Endothelial cell of umbilical vein (primary cell): ENCODE data around the gene PLEKHM2. TPM values are rescaled to one million over a fixed set of nuclear protein-coding genes. Genes with fewer than 3 reads are reported as not detected.

Experiments
- BruUV-seq: library from RNA; stranded (reverse); fragments of 400-500 nt; replicated peaks from 2 replicates; lab custom pipeline; 2021; lab: Mats Ljungman, UMichigan
- CTCF ChIA-PET: fragments of 300-600, 350-600 bp; sonication (Branson Sonifier 250); formaldehyde crosslinking; loops from one replicate; lab custom pipeline; 2021; ENCODE audit warnings: antibody characterized with exemption, inconsistent platforms; lab: Charles Lee
- POLR2A ChIA-PET: fragments of 300-600, 350-600 bp; sonication (Branson Sonifier 250); formaldehyde crosslinking; loops from one replicate; lab custom pipeline; 2021; ENCODE audit warnings: antibody characterized with exemption, inconsistent platforms; lab: Charles Lee
- DNase-seq: peaks from one replicate; pipeline ENCODE4 v3.0.0-alpha.2; 2011; ENCODE audit warnings: low read depth, low spot score
- FAIRE-seq: peaks from 2 replicates; lab custom pipeline; 2011; peaks lifted over from hg19 to GRCh38; lab: Jason Lieb, UNC
- H2AFZ ChIP-seq: 2 replicates; pipeline ENCODE4 v1.6.0; 2012; ENCODE audit warnings: low read depth, low read length, control low read depth, inconsistent platforms
- H3K27ac ChIP-seq: 2 replicates; pipeline ENCODE4 v1.5.1; 2011; ENCODE audit warnings: low read depth, mild to moderate bottlenecking, control low read depth, low read length, moderate library complexity; ENCODE audit not compliant: insufficient read depth
- H3K27me3 ChIP-seq, 2 experiments: 2 replicates each; pipeline versions ENCODE4 v1.6.0 to v1.6.1; 2011; ENCODE audit warnings: low read length in 2 of 2, mixed read lengths in 1 of 2; ENCODE audit not compliant: control insufficient read depth in 2 of 2, insufficient read depth in 2 of 2
- H3K36me3 ChIP-seq, 2 experiments: 2 replicates in 1 of 2; 3 replicates in 1 of 2; pipeline ENCODE4 v1.5.1; 2011; ENCODE audit warnings: low read length in 2 of 2, mild to moderate bottlenecking in 1 of 2, moderate library complexity in 1 of 2; ENCODE audit not compliant: control insufficient read depth in 2 of 2, insufficient read depth in 2 of 2; ENCODE audit errors: extremely low read depth in 1 of 2
- H3K4me1 ChIP-seq: 3 replicates; pipeline ENCODE4 v1.5.1; 2011; ENCODE audit warnings: mild to moderate bottlenecking, low read length; ENCODE audit not compliant: control insufficient read depth, insufficient read depth; ENCODE audit errors: extremely low read depth
- H3K4me2 ChIP-seq: 2 replicates; pipeline ENCODE4 v1.6.1; 2011; ENCODE audit warnings: low read length, control low read depth, mixed read lengths; ENCODE audit not compliant: insufficient read depth
- H3K4me3 ChIP-seq, 3 experiments: fragments of 200-600 bp in 1 of 3; sonication (generic), shearing (Covaris generic) in 1 of 3; replicated peaks in 1 of 3; 2 replicates each; pipeline ENCODE4 v1.5.1; 2011 to 2016; ENCODE audit warnings: control low read depth in 3 of 3, low read length in 3 of 3, mild to moderate bottlenecking in 2 of 3, inconsistent platforms in 1 of 3, low read depth in 1 of 3, moderate library complexity in 1 of 3; ENCODE audit not compliant: insufficient read depth in 1 of 3
- H3K79me2 ChIP-seq: 2 replicates; pipeline ENCODE4 v1.6.0; 2012; ENCODE audit warnings: low read length, inconsistent platforms; ENCODE audit not compliant: control insufficient read depth, insufficient read depth
- H3K9ac ChIP-seq: replicated peaks from 2 replicates; pipeline ENCODE3; 2011; ENCODE audit warnings: low read length, control low read depth; ENCODE audit not compliant: insufficient read depth; ENCODE audit errors: extremely low read depth
- H3K9me1 ChIP-seq: replicated peaks from 3 replicates; pipeline ENCODE4 v1.6.0; 2011; ENCODE audit warnings: mild to moderate bottlenecking, low read length; ENCODE audit not compliant: control insufficient read depth, insufficient read depth; ENCODE audit errors: extremely low read depth
- H3K9me3 ChIP-seq: replicated peaks from 2 replicates; pipeline ENCODE4 v1.5.1; 2012; ENCODE audit warnings: low read length, inconsistent platforms; ENCODE audit not compliant: control insufficient read depth, insufficient read depth
- H4K20me1 ChIP-seq: replicated peaks from 2 replicates; pipeline ENCODE3; 2011; ENCODE audit warnings: mild to moderate bottlenecking, low read length; ENCODE audit not compliant: control insufficient read depth, insufficient read depth; ENCODE audit errors: extremely low read depth
- CTCF ChIP-seq, 2 donors: IDR thresholded peaks; 1 replicate in 1 of 2; 2 replicates in 1 of 2; pipeline ENCODE4 v1.5.1; 2011; ENCODE audit warnings: low read length in 2 of 2, mild to moderate bottlenecking in 2 of 2, moderate library complexity in 2 of 2, control low read depth in 1 of 2, inconsistent platforms in 1 of 2, low read depth in 1 of 2; ENCODE audit not compliant: insufficient read depth in 1 of 2; ENCODE audit errors: extremely low read depth in 1 of 2
- EZH2 ChIP-seq: IDR thresholded peaks from 2 replicates; pipeline ENCODE4 v1.6.1; 2012; ENCODE audit warnings: borderline replicate concordance, low read depth, mild to moderate bottlenecking, moderate library complexity, low read length, inconsistent platforms; ENCODE audit not compliant: severe bottlenecking
- JUN ChIP-seq: IDR thresholded peaks from 2 replicates; pipeline ENCODE4 v1.6.1; 2011; ENCODE audit warnings: borderline replicate concordance, low read depth; ENCODE audit not compliant: insufficient read length, insufficient read depth
- MYC ChIP-seq: IDR thresholded peaks from one replicate; pipeline ENCODE4 v1.6.1; 2011; ENCODE audit warnings: mild to moderate bottlenecking, low read depth, low read length
- POLR2AphosphoS5 ChIP-seq: IDR thresholded peaks from 2 replicates; pipeline ENCODE4 v1.6.1; 2012; ENCODE audit warnings: low read depth, mild to moderate bottlenecking, control low read depth, low read length, moderate library complexity; ENCODE audit not compliant: insufficient read depth
- dilution Hi-C: fragments of 300-500 bp; cut with MboI; formaldehyde crosslinking; loops from one replicate; pipeline ENCODE4 v1.15.0; 2019; ENCODE audit warnings: low sequenced_read_pairs; ENCODE audit not compliant: extremely low pct_ligation_motif_present
- intact Hi-C: fragments of 100-400 bp; cut with micrococcal nuclease; formaldehyde crosslinking; loops from one replicate; pipeline ENCODE4 v1.10.0; 2022
- polyA plus RNA-seq, 4 experiments: library from polyadenylated mRNA; depleted of rRNA in 3 of 4; stranded (reverse) in 3 of 4; unstranded in 1 of 4; fragments of >200 nt; gene quantifications; 2 replicates each; pipeline versions ENCODE4 v1.2.1 to v1.2.3, GENCODE V29; 2011 to 2012; ENCODE audit warnings: missing spikeins in 1 of 4
- total RNA-seq: library from RNA; stranded (reverse); gene quantifications from 2 replicates; pipeline ENCODE4 v1.2.3, GENCODE V29; 2021

PLEKHM2 gene
- total and polyA plus RNA-seq, 2 donors (not counting 3 experiments of a cell fraction or from before 2014, with no cell fraction given): 60.6 to 67.5 TPM

GRCh38 chr1:15740924-15741850 is 57.1 kb downstream of the PLEKHM2 start:
- Histone ChIP-seq H3K79me2 (no peaks in the 10 kb centered on the region), H3K27ac (no peak overlapping the region), H3K9ac (no peak overlapping the region), H3K4me1 (no peaks in the 10 kb centered on the region), H3K9me3 (no peaks in the 10 kb centered on the region), H4K20me1 (no peaks in the 10 kb centered on the region), H3K36me3 (no peaks in the 10 kb centered on the region), H3K27me3 (no peaks in the 10 kb centered on the region), H3K4me3 (no peak overlapping the region), H3K9me1 (no peaks in the 10 kb centered on the region), H3K4me2 (no peak overlapping the region), H2AFZ (no peak overlapping the region)
- CTCF ChIA-PET: interaction anchor here (0.6 to 4.2 kb wide), 13 partner anchors 9 to 171 kb away, joined by 3 to 31 read pairs (median 4); partner anchors contain the start of gene FBLIM1
- no TSS peak for BruUV-seq
- TF ChIP-seq CTCF (IDR thresholded peaks at IDR 0.05; ENCODE audit: extremely low read depth in 1 of 2, insufficient read depth in 1 of 2, low read depth in 1 of 2, low read length in 2 of 2): peak; percentile 72 to 80
- TF ChIP-seq MYC: no peak
- FAIRE-seq: peak; percentile 79
- dilution Hi-C loops (no loop called here), intact Hi-C loops (loop anchor here (1.0 to 10.0 kb wide), 2 partner anchors 146 to 416 kb away; no protein-coding TSS in a partner anchor)
- POLR2A ChIA-PET: interaction anchor here (1.0 kb wide), 1 partner anchor 17 kb away, joined by 3 read pairs; no protein-coding TSS in a partner anchor
- DNase-seq: peak; percentile 49

GRCh38 chr1:15742339-15742801 is 58.2 kb downstream of the PLEKHM2 start, which contains the start of gene TMEM82:
Gene TMEM82 (plus strand): TSS chr1:15742499. CDS start chr1:15742560, 61 bp downstream.
- POLR2A ChIA-PET: no interaction called here

More at GRCh38 chr1:15742339-15742801, 58.2 kb downstream of the PLEKHM2 start, which contains the start of gene TMEM82:
- intact Hi-C loops (loop anchor here (10.0 kb wide), 1 partner anchor 418 kb away; no protein-coding TSS in a partner anchor), dilution Hi-C loops (no loop called here)
- FAIRE-seq (no peak), DNase-seq (no peak)
- no peak within 1 kb of the TSS for H3K4me3 ChIP-seq
- no peak within 1 kb of the TSS for H3K4me2 ChIP-seq
- no TSS peak for BruUV-seq
- H3K9me1 ChIP-seq: no peaks in the 10 kb centered on the region
- no peaks in the 10 kb centered on the region for H3K79me2 ChIP-seq
- TF ChIP-seq EZH2: no peak
- TF ChIP-seq JUN: no peak
- peak; percentile 29 for TF ChIP-seq POLR2AphosphoS5
- no peak within 1 kb of the TSS for H2AFZ ChIP-seq
- CTCF ChIA-PET: interaction anchor here (1.5 to 4.2 kb wide), 3 partner anchors 8 to 146 kb away, joined by 11 to 31 read pairs (median 14); partner anchors contain the start of gene FBLIM1
- H3K27ac ChIP-seq: no peak within 1 kb of the TSS
- H3K4me1 ChIP-seq: peaks cover 2% of the 10 kb centered on the region
- no peaks in the 10 kb centered on the region for H4K20me1 ChIP-seq
- no peak within 1 kb of the TSS for H3K9ac ChIP-seq
- H3K9me3 ChIP-seq: no peaks in the 10 kb centered on the region
- H3K36me3 ChIP-seq: no peaks in the 10 kb centered on the region
- no peaks in the 10 kb centered on the region for H3K27me3 ChIP-seq
